Liver (tissue), 9 donors: ENCODE measurements around the gene ANKRD2. TPM values are rescaled to one million over a fixed set of nuclear protein-coding genes. Genes with fewer than 3 reads are reported as not detected.

Source experiments
- DNase-seq: peaks from one replicate; pipeline ENCODE4 v3.0.0-alpha.2; 2017; ENCODE audit warnings: low spot score
- H3K27ac ChIP-seq, 2 donors: one replicate each; pipeline ENCODE4 v1.7.0; 2013; ENCODE audit warnings: inconsistent platforms in 2 of 2, low read length in 2 of 2, control low read depth in 1 of 2, low read depth in 1 of 2, mild to moderate bottlenecking in 1 of 2
- H3K27me3 ChIP-seq, 4 donors: one replicate each; pipeline versions ENCODE4 v1.6.1 to v1.7.0; 2013; ENCODE audit warnings: low read length in 3 of 4, inconsistent platforms in 1 of 4, mild to moderate bottlenecking in 1 of 4, moderate library complexity in 1 of 4; ENCODE audit not compliant: control insufficient read depth in 4 of 4, insufficient read depth in 4 of 4
- H3K36me3 ChIP-seq, 4 donors: one replicate each; pipeline versions ENCODE4 v1.6.1 to v1.7.0; 2013; ENCODE audit warnings: low read length in 3 of 4, mild to moderate bottlenecking in 3 of 4, low read depth in 1 of 4, moderate library complexity in 1 of 4; ENCODE audit not compliant: control insufficient read depth in 4 of 4, insufficient read depth in 3 of 4
- H3K4me1 ChIP-seq, 4 donors: one replicate each; pipeline versions ENCODE4 v1.6.1 to v1.7.0; 2013; ENCODE audit warnings: low read length in 3 of 4, mild to moderate bottlenecking in 3 of 4, moderate library complexity in 1 of 4; ENCODE audit not compliant: control insufficient read depth in 4 of 4, insufficient read depth in 4 of 4
- H3K4me3 ChIP-seq, 3 donors: one replicate each; pipeline versions ENCODE4 v1.6.1 to v1.7.0; 2013; ENCODE audit warnings: low read length in 3 of 3, control low read depth in 1 of 3, low read depth in 1 of 3, mild to moderate bottlenecking in 1 of 3
- H3K9ac ChIP-seq, 2 donors: one replicate each; pipeline ENCODE4 v1.7.0; 2013; ENCODE audit warnings: low read length in 2 of 2, mild to moderate bottlenecking in 2 of 2, moderate library complexity in 2 of 2, control low read depth in 1 of 2, low read depth in 1 of 2
- H3K9me3 ChIP-seq, 4 donors: one replicate each; pipeline versions ENCODE4 v1.6.1 to v1.7.0; 2013; ENCODE audit warnings: low read length in 3 of 4; ENCODE audit not compliant: control insufficient read depth in 4 of 4
- EGR1 ChIP-seq, 2 donors: IDR thresholded peaks; 2 replicates each; pipeline ENCODE4 v1.6.1; 2016 to 2018; ENCODE audit warnings: antibody characterized with exemption in 2 of 2, low read depth in 2 of 2
- FOXA1 ChIP-seq: IDR thresholded peaks from 2 replicates; pipeline ENCODE4 v1.6.1; 2016; ENCODE audit warnings: antibody characterized with exemption
- FOXA2 ChIP-seq: IDR thresholded peaks from 2 replicates; pipeline ENCODE4 v1.6.1; 2016; ENCODE audit warnings: antibody characterized with exemption
- GABPA ChIP-seq, 2 donors: IDR thresholded peaks in 1 of 2; conservative IDR thresholded peaks in 1 of 2; 2 replicates each; pipeline ENCODE4 v1.6.1; 2016; ENCODE audit warnings: antibody characterized with exemption in 2 of 2, mild to moderate bottlenecking in 1 of 2, moderate library complexity in 1 of 2
- HNF4A ChIP-seq, 2 donors: conservative IDR thresholded peaks; 2 replicates each; pipeline ENCODE4 v1.6.1; 2016; ENCODE audit warnings: antibody characterized with exemption in 2 of 2, mild to moderate bottlenecking in 2 of 2
- HNF4G ChIP-seq: IDR thresholded peaks from 2 replicates; pipeline ENCODE4 v1.6.1; 2016; ENCODE audit warnings: antibody characterized with exemption
- NR2F2 ChIP-seq: IDR thresholded peaks from 2 replicates; pipeline ENCODE4 v1.6.1; 2016; ENCODE audit warnings: antibody characterized with exemption
- RAD21 ChIP-seq, 2 donors: IDR thresholded peaks; 2 replicates each; pipeline ENCODE4 v1.6.1; 2016; ENCODE audit warnings: antibody characterized with exemption in 2 of 2, mild to moderate bottlenecking in 2 of 2
- REST ChIP-seq: IDR thresholded peaks from 2 replicates; pipeline ENCODE4 v1.6.1; 2016; ENCODE audit warnings: antibody characterized with exemption, mild to moderate bottlenecking
- RXRA ChIP-seq, 2 donors: IDR thresholded peaks; 2 replicates each; pipeline ENCODE4 v1.6.1; 2017 to 2018; ENCODE audit warnings: antibody characterized with exemption in 2 of 2, mild to moderate bottlenecking in 1 of 2
- SP1 ChIP-seq: IDR thresholded peaks from 2 replicates; pipeline ENCODE4 v1.6.1; 2018; ENCODE audit warnings: antibody characterized with exemption, mild to moderate bottlenecking
- TAF1 ChIP-seq: conservative IDR thresholded peaks from 2 replicates; pipeline ENCODE4 v1.6.1; 2016; ENCODE audit warnings: antibody characterized with exemption, mild to moderate bottlenecking
- YY1 ChIP-seq: IDR thresholded peaks from 2 replicates; pipeline ENCODE4 v1.6.1; 2016; ENCODE audit warnings: antibody characterized with exemption, mild to moderate bottlenecking
- WGBS: extraction: QIAGEN DNeasy Blood & Tissue Kit; methylation state at CpG from one replicate; pipeline ENCODE4 v1.1.7; 2013; 5-methylcytosine and 5-hydroxymethylcytosine counted together
- polyA plus RNA-seq, 2 donors: library from polyadenylated mRNA; stranded (reverse) in 1 of 2; unstranded in 1 of 2; fragments of 200-250 nt in 1 of 2; fragments of >200 nt in 1 of 2; fragmentation: Nextera tagmentation in 1 of 2; extraction: Ambion mirVana in 1 of 2; gene quantifications; one replicate each; pipeline versions ENCODE4 v1.2.1 to v1.2.3, GENCODE V29; 2013 to 2015
- total RNA-seq, 2 donors: library from RNA; depleted of rRNA; stranded (reverse); fragments of >200 nt; gene quantifications; one replicate each; pipeline ENCODE4 v1.2.3, GENCODE V29; 2014
- TF ChIP-seq, protein P1 (sequence below): IDR thresholded peaks from 2 replicates; pipeline ENCODE4 v1.6.1; 2016; ENCODE audit warnings: antibody characterized with exemption
- TF ChIP-seq, protein P2 (sequence below): IDR thresholded peaks from 2 replicates; pipeline ENCODE4 v1.6.1; 2016; ENCODE audit warnings: antibody characterized with exemption
- TF ChIP-seq, protein P3 (sequence below): IDR thresholded peaks from 2 replicates; pipeline ENCODE4 v1.6.1; 2016; ENCODE audit warnings: antibody characterized with exemption
- TF ChIP-seq, protein P4 (sequence below): fragments of 150-350 bp; IDR thresholded peaks from 2 replicates; pipeline ENCODE4 v1.5.1; 2017; ENCODE audit warnings: improper control_type of control experiment, low read depth, low read length; ENCODE audit not compliant: missing input control
- donor health status: healthy.
- donor health status: healthy.
- donor health status: healthy.
- donor health status: healthy.
- donor health status: healthy.

ANKRD2 gene
- total and polyA plus RNA-seq, 4 donors, result not detected

GRCh38 chr10:97608991-97609561, 36.5 kb downstream of the ANKRD2 start:
- H3K9ac ChIP-seq, result no peak overlapping the region
- H3K27me3 ChIP-seq, result no peaks in the 10 kb centered on the region
- peaks cover 0 to 6% (median 2%) of the 10 kb centered on the region in 4 donors for H3K36me3 ChIP-seq
- WGBS, result 89% methylated on average over 13 of the region's 13 CpGs
- no peak for DNase-seq
- H3K4me3 ChIP-seq, result no peak overlapping the region
- H3K27ac ChIP-seq, result no peak overlapping the region
- H3K9me3 ChIP-seq, result no peaks in the 10 kb centered on the region
- TF ChIP-seq FOXA1, result no peak
- no peak for TF ChIP-seq HNF4A (conservative IDR thresholded peaks at IDR 0.05)
- TF ChIP-seq FOXA2, result no peak
- TF ChIP-seq YY1, result no peak
- TF ChIP-seq, protein P1, sequence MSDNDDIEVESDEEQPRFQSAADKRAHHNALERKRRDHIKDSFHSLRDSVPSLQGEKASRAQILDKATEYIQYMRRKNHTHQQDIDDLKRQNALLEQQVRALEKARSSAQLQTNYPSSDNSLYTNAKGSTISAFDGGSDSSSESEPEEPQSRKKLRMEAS, result no peak
- TF ChIP-seq, protein P2, sequence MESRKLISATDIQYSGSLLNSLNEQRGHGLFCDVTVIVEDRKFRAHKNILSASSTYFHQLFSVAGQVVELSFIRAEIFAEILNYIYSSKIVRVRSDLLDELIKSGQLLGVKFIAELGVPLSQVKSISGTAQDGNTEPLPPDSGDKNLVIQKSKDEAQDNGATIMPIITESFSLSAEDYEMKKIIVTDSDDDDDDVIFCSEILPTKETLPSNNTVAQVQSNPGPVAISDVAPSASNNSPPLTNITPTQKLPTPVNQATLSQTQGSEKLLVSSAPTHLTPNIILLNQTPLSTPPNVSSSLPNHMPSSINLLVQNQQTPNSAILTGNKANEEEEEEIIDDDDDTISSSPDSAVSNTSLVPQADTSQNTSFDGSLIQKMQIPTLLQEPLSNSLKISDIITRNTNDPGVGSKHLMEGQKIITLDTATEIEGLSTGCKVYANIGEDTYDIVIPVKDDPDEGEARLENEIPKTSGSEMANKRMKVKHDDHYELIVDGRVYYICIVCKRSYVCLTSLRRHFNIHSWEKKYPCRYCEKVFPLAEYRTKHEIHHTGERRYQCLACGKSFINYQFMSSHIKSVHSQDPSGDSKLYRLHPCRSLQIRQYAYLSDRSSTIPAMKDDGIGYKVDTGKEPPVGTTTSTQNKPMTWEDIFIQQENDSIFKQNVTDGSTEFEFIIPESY, result no peak
- TF ChIP-seq NR2F2, result no peak
- TF ChIP-seq REST, result no peak
- TF ChIP-seq GABPA (IDR thresholded peaks at IDR 0.05 in 1 of 2, conservative IDR thresholded peaks at IDR 0.05 in 1 of 2), result no peak
- no peak for TF ChIP-seq RAD21 (IDR thresholded peaks at IDR 0.05)
- no peak for TF ChIP-seq TAF1
- TF ChIP-seq, protein P3, sequence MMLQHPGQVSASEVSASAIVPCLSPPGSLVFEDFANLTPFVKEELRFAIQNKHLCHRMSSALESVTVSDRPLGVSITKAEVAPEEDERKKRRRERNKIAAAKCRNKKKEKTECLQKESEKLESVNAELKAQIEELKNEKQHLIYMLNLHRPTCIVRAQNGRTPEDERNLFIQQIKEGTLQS, result no peak
- TF ChIP-seq, protein P4, sequence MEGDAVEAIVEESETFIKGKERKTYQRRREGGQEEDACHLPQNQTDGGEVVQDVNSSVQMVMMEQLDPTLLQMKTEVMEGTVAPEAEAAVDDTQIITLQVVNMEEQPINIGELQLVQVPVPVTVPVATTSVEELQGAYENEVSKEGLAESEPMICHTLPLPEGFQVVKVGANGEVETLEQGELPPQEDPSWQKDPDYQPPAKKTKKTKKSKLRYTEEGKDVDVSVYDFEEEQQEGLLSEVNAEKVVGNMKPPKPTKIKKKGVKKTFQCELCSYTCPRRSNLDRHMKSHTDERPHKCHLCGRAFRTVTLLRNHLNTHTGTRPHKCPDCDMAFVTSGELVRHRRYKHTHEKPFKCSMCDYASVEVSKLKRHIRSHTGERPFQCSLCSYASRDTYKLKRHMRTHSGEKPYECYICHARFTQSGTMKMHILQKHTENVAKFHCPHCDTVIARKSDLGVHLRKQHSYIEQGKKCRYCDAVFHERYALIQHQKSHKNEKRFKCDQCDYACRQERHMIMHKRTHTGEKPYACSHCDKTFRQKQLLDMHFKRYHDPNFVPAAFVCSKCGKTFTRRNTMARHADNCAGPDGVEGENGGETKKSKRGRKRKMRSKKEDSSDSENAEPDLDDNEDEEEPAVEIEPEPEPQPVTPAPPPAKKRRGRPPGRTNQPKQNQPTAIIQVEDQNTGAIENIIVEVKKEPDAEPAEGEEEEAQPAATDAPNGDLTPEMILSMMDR, result no peak
- no peak for TF ChIP-seq EGR1 (IDR thresholded peaks at IDR 0.05; ENCODE audit: low read depth in 2 of 2)
- no peak for TF ChIP-seq SP1
- no peaks in the 10 kb centered on the region for H3K4me1 ChIP-seq

GRCh38 chr10:97611473-97611872, 38.9 kb downstream of the ANKRD2 start:
- H3K9me3 ChIP-seq, result no peaks in the 10 kb centered on the region
- no peak for DNase-seq
- H3K27ac ChIP-seq, result no peak overlapping the region
- no peak overlapping the region for H3K4me3 ChIP-seq
- peaks cover 0 to 3% (median 1%) of the 10 kb centered on the region in 4 donors for H3K36me3 ChIP-seq
- H3K27me3 ChIP-seq, result no peaks in the 10 kb centered on the region
- no peaks in the 10 kb centered on the region for H3K4me1 ChIP-seq
- no peak overlapping the region for H3K9ac ChIP-seq
- 89% methylated on average over 12 of the region's 12 CpGs for WGBS
- TF ChIP-seq, protein P4, result no peak
- TF ChIP-seq, protein P3, result no peak
- TF ChIP-seq, protein P2, result no peak
- no peak for TF ChIP-seq EGR1 (IDR thresholded peaks at IDR 0.05; ENCODE audit: low read depth in 2 of 2)
- no peak for TF ChIP-seq HNF4G
- TF ChIP-seq TAF1, result no peak
- no peak for TF ChIP-seq GABPA (IDR thresholded peaks at IDR 0.05 in 1 of 2, conservative IDR thresholded peaks at IDR 0.05 in 1 of 2)
- no peak for TF ChIP-seq SP1
- no peak for TF ChIP-seq RXRA (IDR thresholded peaks at IDR 0.05)
- no peak for TF ChIP-seq RAD21 (IDR thresholded peaks at IDR 0.05)
- TF ChIP-seq, protein P1, result no peak
- TF ChIP-seq YY1, result no peak
- no peak for TF ChIP-seq NR2F2
